Dedifferentiated amniotic fluid mesenchymal stem cell (primary cell): Measurements from ENCODE around the gene EYA2.
"Not testable (repeated sequence)": the region's sequence is repeated elsewhere in the genome, so short reads cannot be mapped to it uniquely, and the experiment has no call there.

Source experiments
- DNase-seq: peaks from one replicate; pipeline ENCODE4 v3.0.0-alpha.2; 2016; ENCODE audit errors: extremely low spot score

Gene EYA2

DNA sequence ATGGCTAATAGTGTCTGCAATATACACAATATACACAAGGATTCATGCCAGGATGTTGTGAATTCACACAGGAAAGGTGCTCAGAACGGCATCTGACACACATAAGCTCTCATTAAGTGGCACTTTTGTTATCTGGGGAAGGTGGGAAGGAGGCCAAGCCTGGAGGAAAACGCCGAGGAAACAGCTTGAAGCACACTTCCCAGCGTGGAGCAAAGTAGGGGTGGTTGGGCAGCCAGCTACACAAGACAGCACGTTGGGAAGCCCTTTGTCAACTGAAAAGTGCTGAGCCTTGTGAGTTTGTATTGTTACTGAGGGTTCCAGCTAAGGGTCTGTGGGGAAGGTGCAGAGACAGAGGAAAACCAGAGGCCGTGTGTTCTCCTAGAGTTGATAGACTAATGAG, 280.9 kb downstream of the EYA2 start:
- no peak for DNase-seq

- DNase-seq: not testable (repeated sequence)
Measured at GRCh38 chr20:47176217-47176616, 281.6 kb downstream of the EYA2 start.

DNA sequence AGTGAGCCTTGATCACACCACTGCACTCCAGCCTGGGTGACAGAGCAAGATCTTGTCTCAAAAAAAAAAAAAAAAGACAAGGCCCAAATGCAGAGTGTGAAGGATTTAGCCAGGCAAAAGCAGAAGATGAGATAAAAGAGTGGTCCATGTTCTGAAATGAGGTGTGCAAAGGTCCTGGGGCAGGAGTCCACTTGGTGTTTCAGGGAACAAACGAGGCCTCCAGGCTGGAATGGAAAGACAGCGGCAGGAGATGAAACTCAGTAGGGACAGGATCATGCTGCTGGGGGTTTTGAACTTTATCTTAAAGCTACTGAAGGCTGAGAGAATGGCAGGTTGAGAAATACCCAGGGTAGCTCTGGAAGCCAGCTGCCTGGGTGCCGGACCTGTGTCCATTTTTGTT, 283.6 kb downstream of the EYA2 start:
- no peak for DNase-seq

DNA sequence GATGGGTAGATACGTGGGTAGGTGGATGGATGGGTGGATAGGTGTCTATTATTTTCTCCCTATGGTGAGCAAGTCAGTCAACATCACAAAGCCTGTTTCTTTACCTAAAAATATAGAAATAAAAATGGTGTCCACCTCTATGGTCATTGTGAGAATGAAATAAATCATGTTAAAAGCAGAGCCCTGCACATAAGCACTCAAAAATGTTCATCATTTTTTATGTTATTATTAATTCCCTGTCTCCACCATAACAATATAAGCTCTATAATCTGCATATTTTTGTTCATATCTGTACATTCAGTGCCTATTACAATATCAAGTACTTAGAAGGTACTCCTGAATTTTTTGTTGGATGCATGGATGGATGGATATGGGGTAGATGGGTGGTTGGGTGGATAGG, 284.2 kb downstream of the EYA2 start:
- DNase-seq: no peak

DNA sequence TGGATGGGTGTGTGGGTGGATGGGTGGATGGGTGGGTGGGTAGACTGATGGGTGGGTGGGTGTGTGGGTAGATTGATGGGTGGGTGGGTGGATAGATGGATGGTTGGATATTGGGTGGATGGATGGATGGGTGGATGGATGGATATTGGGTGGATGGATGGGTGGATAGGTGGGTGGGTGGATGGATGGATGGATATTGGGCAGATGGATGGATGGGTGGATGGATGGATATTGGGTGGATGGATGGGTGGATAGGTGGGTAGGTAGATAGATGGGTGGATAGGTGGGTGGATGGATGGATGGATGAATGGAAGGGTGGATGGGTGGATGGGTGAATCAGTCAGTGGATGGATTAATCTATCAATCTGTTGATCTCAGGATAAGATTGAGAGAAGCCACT, 284.6 kb downstream of the EYA2 start:
- DNase-seq: no peak

DNA sequence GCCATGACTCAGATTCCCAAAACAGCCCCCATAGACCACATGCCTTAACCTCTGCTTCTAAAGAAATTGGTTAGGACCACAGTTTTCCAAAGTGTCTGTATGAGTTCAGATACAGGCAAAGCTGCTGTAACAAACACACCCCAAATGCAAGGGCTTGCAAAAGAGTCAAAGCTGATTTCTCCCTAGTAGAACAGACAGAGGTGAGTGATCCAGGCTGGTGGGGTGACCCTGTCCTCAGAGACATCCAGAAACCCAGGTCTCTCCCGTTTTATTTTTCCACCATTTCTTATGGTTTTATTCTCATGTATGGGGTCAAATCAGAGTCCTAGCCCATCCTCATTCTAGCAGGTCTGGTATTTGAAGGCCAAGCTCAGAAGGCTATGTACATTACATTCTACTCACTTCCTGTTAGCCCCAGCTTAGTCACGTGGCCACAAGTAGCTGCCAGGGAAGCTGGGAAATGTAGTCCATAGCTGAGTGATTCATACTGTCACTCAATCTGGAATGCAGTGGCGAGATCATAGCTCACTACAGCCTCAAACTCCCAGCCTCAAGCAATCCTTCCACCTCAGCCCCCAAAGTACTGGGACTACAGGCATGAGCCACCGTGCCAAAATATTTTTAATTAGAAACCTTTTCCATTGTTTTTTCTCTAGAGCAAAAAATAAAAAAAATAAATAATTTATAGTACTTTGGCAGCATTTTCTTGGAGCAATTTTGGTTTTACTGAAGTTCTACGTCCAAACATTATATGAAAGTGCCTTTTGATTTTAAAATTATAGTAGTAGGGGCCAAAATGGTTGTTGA, 286.6 kb downstream of the EYA2 start:
- no peak for DNase-seq

DNA sequence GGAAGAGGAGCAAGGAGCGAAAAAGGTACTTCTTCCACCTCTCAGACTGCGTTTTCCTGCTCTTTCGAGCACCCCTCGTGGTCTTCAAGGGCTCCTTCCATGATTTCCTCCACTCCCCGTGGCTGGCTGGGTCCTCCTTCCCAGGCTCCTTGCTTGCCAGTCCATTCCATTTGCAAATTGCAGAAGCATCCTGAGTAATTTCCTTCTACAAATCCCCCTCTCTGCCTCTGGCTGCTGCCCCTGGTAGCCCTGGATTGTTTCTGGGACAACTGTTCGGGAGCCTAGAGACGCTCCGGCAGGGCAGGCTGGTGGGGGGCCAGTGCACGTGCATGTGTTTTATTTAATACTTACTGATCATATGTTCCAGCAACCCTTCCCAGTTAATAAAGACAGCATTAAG, 288.7 kb downstream of the EYA2 start:
- no peak for DNase-seq

DNA sequence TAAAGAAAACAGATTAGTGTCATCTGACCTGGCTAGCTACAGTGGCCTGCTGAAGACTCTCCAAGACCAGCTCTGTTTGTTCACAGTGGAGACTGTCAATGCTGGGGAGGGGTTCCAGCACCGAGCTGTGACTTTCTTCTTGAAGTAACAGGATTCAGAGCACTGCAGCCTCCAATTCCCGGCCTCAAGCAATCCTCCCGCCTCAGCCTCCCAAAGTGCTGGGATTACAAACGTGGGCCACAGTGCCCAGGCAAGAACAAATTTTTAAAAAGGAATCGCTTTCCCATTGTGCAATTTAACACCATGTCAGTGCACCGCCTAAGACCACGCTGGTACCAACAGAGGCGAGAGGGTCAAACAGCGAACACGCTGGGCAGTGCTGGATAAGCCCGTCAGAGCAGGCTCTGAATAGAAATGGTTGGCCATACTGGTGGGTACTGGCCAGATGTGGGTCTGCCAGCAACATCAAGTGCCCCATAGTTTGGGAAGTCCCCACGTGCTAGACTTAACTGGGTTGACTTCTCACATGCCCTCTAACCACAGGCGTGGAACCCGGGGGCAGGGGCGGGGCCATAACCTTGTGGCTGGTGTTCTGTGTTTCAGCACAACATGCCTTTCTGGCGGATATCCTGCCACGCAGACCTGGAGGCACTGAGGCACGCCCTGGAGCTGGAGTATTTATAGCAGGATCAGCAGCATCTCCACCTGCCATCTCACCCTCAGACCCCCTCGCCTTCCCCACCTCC, 293.0 kb downstream of the EYA2 start:
- no peak for DNase-seq

DNA sequence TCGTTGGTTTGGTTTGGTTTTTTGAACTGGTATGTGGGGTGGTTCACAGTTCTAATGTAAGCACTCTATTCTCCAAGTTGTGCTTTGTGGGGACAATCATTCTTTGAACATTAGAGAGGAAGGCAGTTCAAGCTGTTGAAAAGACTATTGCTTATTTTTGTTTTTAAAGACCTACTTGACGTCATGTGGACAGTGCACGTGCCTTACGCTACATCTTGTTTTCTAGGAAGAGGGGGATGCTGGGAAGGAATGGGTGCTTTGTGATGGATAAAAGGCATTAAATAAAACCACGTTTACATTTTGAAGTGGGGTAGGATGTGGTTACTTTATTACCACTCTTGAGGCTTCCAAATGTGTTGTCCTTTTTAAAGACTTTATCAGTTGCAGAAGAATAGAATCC, 293.9 kb downstream of the EYA2 start:
- DNase-seq: no peak

- DNase-seq: no peak
Measured at GRCh38 chr20:47189060-47189459, 294.4 kb downstream of the EYA2 start.

- no peak for DNase-seq
Measured at GRCh38 chr20:47191074-47191673, 296.5 kb downstream of the EYA2 start.

GRCh38 chr20:47191956-47192355, 297.3 kb downstream of the EYA2 start:
- no peak for DNase-seq

DNA sequence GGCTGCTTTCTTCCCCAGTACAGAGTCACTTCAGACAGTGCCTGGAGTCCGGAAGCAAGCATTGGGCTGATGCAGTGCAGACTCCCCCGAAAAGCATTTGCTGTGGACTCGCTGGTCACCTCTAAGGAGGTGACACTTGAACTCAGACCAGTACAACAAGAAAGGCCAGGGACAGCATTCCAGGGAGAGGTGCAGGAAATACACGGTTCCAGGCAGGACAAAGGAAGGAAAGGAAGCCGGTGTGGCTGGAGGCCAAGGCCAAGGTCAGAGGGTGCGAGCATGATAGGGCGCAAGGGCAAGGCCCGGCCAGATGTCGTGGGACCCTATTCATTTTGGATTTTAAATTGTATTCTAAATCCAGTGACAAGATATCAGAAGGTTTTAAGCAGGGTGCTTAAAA, 300.9 kb downstream of the EYA2 start:
- DNase-seq: no peak

DNA sequence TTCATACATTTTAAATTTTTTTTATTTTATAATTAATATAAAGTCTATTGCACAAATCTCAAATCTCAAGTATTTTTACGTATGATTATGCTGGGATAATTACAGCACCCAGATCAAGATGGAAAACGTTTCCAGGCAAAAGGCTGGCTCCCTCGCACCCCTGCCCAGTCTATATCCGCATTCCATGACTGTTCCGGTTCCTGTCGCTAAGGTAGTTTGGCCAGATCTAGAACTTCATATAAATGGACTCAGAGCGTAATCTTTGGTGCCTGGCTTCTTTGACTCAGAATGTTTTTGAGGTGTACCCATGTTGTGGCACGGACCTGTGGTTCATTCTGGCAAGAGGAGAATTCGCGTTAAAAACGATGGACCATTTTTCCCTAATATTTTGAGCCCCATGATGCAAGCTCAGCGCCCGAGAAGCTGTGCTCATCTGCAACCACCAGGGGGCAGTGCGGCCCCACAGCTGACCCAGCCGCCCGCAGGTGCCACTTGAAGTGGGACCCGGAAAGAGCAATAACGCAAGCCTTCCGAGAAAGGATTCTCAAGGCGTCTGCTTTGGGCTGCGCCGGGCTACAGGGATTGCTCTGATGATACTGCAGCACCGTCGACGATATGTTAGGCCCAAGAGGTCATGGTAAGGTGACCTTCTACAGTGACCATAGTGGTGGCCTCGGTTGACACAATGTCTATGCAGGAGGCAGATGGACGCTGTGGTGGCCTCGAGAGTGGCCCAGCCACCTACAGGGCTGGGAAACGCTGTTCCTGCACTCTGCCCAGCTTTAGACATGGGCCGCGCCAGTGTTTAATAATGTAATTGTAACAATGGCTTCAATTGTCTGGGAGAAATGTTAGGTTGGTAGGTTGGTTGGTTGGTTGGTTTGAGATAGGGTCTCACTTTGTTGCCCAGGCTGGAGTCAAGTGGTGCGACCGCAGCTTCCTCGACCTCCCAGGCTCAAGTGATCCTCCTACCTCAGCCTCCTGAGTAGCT, 301.7 kb downstream of the EYA2 start:
- DNase-seq: peak; percentile 51

- DNase-seq: no peak
Measured at GRCh38 chr20:47198254-47198671, 303.6 kb downstream of the EYA2 start.

DNA sequence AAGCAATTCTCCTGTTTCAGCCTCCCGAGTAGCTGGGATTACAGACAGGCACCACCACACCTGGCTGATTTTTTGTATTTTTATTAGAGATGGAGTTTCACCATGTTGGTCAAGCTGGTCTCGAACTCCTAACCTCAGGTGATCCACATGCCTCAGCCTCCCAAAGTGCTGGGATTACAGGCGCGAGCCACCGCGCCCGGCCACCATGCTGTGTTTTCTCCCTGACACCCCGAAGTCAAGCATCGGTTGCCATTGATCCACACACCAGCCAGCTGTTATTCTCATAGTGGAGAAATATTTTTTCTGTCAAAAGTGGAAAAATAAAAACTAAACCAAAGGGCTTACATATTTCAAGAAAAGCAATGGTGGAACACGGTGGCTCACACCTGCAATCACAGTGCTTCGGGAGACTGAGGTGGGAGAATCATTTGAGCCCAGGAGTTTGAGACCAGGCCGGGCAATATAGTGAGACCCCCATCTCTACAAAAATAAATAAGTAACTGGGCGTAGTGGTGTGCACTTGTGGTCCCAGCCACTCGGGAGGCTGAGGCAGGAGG, 304.4 kb downstream of the EYA2 start:
- DNase-seq: no peak

GRCh38 chr20:47201074-47201730, 306.6 kb downstream of the EYA2 start:
- DNase-seq: no peak

GRCh38 chr20:47202733-47203667, 308.4 kb downstream of the EYA2 start:
- no peak for DNase-seq

DNA sequence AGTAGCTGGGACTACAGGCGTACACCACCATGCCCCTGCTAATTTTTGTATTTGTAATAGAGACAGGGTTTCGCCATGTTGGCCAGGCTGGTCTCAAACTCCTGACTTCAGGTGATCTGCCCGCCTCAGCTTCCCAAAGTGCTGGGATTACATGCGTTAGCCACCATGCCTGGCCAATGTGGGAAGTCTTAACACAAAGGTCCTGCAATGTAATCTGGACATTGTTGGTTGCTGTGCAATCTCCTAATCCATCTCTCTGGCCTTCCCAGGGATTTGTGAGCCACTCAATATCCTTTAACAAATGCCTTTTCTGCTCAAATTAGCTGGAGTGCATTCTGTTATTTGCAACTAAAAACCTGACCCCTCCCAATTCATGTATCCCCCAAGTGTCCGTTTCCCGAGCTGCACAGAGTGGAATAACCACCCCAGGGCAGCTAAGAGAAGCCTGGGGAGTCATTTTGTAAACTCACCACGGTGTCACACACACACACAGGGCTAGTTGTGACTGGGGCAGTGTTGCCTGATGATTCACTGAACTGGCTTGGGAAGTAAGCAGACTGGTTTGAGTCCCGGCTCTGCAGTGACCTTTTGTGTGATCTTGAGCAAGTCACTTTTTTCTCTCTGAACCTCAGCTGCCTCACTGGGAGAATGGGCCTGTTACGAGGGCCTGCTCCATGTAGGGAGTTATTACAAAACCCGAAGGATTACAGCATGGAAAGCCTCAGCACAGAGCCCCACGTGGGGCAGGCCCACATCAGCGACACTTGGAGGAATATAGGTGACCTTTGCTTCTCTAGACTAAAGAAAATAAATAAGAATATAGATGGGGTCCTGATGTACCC, 309.6 kb downstream of the EYA2 start:
- DNase-seq: no peak
